Fibroblast of pulmonary artery (primary cell): Measurements from ENCODE around the gene PTP4A2.

Experiments
- DNase-seq: peaks from one replicate; pipeline ENCODE4 v3.0.0-alpha.2; 2010; ENCODE audit warnings: low read depth
- H3K4me3 ChIP-seq: replicated peaks from 2 replicates; pipeline ENCODE4 v1.5.1; 2011; ENCODE audit warnings: low read depth, mild to moderate bottlenecking, control low read depth, low read length, moderate library complexity
- TF ChIP-seq, protein P1 (sequence below): IDR thresholded peaks from 2 replicates; pipeline ENCODE4 v1.5.1; 2011; ENCODE audit warnings: mild to moderate bottlenecking, control low read depth, low read length, inconsistent platforms; ENCODE audit errors: missing control alignments

Gene PTP4A2

DNA sequence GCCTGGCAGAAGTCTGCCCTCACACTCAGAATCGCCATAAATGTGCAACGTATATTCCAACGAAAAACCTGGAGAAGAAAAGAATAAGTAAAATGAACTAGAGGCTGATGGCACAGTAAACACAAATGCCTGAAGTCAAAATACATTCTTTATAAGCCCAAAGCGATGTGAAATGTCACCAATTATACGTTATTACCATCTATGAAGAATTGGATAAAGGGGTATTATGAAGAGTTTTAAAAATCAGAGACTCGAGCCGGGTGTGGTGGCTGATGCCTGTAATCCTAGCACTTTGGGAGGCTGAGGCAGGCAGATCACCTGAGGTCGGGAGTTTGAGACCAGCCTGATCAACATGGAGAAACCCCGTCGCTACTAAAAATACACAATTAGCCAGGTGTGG lies 18.6 kb downstream of the PTP4A2 start:
- DNase-seq, result no peak
- H3K4me3 ChIP-seq, result no peak overlapping the region
- TF ChIP-seq, protein P1, sequence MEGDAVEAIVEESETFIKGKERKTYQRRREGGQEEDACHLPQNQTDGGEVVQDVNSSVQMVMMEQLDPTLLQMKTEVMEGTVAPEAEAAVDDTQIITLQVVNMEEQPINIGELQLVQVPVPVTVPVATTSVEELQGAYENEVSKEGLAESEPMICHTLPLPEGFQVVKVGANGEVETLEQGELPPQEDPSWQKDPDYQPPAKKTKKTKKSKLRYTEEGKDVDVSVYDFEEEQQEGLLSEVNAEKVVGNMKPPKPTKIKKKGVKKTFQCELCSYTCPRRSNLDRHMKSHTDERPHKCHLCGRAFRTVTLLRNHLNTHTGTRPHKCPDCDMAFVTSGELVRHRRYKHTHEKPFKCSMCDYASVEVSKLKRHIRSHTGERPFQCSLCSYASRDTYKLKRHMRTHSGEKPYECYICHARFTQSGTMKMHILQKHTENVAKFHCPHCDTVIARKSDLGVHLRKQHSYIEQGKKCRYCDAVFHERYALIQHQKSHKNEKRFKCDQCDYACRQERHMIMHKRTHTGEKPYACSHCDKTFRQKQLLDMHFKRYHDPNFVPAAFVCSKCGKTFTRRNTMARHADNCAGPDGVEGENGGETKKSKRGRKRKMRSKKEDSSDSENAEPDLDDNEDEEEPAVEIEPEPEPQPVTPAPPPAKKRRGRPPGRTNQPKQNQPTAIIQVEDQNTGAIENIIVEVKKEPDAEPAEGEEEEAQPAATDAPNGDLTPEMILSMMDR, result no peak

DNA sequence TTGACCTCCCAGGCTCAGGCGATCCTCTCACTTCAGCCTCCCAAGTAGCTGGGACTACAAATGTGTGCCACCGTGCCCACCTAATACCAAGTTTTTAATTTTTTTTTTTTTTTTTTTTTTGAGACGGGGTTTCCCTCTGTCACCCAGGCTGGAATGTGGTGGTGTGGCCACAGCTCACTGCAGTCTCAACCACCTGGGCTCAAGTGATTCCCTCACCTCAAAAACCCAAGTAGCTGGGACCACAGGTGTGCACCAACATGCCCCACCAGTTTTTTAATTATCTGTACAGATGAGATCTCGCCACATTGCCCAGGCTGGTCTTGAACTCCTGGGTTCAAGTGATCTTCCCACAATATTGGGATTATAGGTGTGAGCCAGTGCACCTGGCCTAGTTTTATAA lies 22.7 kb downstream of the PTP4A2 start:
- DNase-seq, result no peak
- no peak overlapping the region for H3K4me3 ChIP-seq
- TF ChIP-seq, protein P1, result no peak

GRCh38 chr1:31913968-31914367 lies 24.2 kb downstream of the PTP4A2 start:
- TF ChIP-seq, protein P1, result no peak
- H3K4me3 ChIP-seq, result no peak overlapping the region

DNA sequence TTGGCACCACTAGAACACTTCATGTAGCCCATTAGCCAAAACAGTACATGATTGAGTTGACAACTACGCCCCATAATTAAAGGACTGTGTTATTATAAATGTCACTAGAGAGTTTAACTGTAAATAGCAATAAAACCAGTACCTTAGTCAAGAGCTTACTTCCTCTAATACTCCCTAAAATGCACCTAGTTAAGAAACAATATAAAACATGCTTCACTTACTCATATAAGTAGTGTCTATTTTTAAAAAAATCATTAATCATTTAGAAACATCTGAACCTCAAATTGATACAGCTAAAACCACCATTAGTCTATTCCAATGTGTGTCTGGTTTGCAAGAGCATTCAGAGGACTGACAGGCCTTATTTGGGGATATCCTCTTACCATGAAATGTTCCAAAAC lies 25.3 kb downstream of the PTP4A2 start:
- H3K4me3 ChIP-seq, result no peak overlapping the region
- no peak for DNase-seq
- TF ChIP-seq, protein P1, result no peak

More at GRCh38 chr1:31913968-31914367, 24.2 kb downstream of the PTP4A2 start:
- DNase-seq, result no peak

DNA sequence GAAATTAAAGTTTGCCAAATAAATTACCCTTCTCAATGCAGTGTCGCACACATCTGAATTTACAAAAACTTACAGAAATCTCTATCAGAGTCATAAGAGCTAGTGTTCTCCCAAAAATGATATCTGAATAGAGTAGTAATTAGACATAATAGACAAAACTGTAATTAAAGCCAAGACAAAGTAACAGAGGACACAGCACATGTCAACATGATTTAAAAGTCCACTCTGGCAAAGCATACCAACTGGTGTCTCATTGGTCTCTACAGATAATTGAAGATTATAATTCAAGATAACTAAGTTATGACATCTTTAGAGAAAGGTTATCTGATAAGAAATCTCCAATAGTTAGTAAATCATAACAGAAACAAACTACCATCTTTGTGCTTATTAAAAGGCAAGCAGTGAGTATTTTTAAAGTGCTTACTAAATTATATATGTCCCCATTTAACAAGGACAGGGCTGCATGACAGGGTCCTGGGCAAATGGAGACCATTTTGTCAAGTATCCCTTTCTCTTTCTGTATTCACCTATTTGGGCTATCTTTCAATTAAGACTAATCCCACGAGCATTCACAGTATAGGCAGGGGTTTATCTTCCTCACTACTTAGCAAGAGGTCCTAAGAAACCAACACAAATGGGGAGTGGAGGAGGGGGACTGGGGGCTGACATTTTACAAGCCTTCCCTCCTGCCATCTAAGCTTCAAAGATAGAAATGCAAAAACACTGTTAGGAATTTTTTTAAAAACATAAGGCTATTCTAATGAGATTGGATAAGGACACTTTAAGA lies 26.0 kb downstream of the PTP4A2 start:
- no peak overlapping the region for H3K4me3 ChIP-seq
- DNase-seq, result no peak
- TF ChIP-seq, protein P1, result no peak

DNA sequence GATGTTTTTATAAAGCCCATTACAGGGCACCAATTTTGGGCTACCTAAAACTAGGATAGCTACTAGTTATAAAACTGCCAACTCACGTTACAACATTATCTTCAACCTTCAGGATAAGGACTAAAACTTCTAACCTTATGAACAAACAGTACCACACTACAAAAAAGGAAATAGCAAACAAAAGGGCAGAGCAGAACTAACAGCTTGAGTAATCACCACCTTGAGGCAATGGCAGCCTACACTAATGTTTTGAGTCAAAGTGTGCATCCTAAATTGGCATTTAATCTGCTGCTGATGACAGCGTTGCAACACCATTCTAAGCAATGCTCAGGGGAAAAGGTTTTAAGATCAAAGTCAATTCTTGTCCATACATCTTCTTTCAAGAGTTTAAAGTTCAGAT lies 27.2 kb downstream of the PTP4A2 start:
- TF ChIP-seq, protein P1, result no peak
- no peak overlapping the region for H3K4me3 ChIP-seq
- DNase-seq, result peak; percentile 14

DNA sequence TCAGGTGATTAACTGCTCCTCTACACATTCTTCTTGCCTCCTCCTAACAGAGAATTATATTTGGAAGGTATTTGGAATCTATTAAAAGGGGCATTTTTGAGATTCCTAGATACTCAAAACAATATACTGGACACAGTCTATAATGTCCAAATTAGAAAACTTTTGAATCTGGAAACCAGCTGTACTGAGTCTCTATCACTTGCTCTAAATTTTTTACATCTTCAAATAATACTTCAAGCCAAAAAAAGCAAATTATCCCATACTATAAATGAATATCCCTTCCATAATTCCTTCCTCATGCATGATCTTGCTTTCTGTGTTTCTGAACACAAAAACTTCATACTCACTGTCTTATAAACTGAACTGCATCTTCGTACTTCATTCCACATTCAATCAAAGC lies 28.5 kb downstream of the PTP4A2 start:
- TF ChIP-seq, protein P1, result no peak
- no peak overlapping the region for H3K4me3 ChIP-seq
- DNase-seq, result no peak
